ENCODE measurements around the gene SAMD5.

DNA sequence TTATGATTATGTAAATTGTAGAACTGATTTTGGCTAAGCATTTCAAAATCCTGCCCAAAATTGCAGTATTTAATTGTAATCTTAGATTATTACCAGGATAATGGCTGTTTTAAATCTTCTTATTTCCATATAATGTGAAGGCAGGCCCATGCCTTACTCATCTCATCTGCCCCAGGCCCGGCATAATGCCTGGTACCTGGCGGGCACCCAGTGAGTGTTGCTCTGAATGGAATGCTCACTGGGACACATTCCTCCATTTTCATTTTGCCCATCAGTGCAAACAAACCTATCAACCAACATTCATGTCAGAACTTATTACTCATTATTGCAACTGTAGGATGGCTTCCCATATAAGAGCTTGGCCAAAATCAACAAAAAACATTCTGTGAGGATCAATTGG lies 22.8 kb downstream of the SAMD5 start:
- TF ChIP-seq BHLHE40 (IDR thresholded peaks at IDR 0.05; ENCODE audit: borderline replicate concordance) = no peak
- no peak for TF ChIP-seq ZNF384 (IDR thresholded peaks at IDR 0.05)
- no peak for TF ChIP-seq TARDBP (IDR thresholded peaks at IDR 0.05)
- TF ChIP-seq SP1 (IDR thresholded peaks at IDR 0.05) = no peak
- TF ChIP-seq SUZ12 (IDR thresholded peaks at IDR 0.05) = no peak
